Placental pericyte (primary cell): ENCODE measurements around the gene IRGM. TPM values are rescaled to one million over a fixed set of nuclear protein-coding genes. Genes with fewer than 3 reads are reported as not detected.

Experiments used
- total RNA-seq: library from RNA; depleted of rRNA; stranded (reverse); fragments of >200 nt; gene quantifications from 2 replicates; pipeline ENCODE4 v1.2.3, GENCODE V29; 2012

The IRGM gene
- 0.57 TPM in 1 of 2 replicates, not detected in the other for total RNA-seq

GRCh38 chr5:150846308-150846653, at the start of gene IRGM:
Gene IRGM, plus strand, starts transcription at chr5:150846521. Its CDS starts 1,603 bp downstream, at chr5:150848124.

Other genes starting within 250 kb of the IRGM start
- 7.9 and 9.3 TPM in 2 replicates for gene SYNPO, start 205.9 kb upstream of the IRGM start, total RNA-seq
- gene MYOZ3, start 185.3 kb upstream of the IRGM start, total RNA-seq: under 0.01 and 0.29 TPM in 2 replicates
- gene RBM22, start 145.5 kb upstream of the IRGM start, total RNA-seq: 28.7 and 39.8 TPM in 2 replicates
- gene DCTN4, start 87.5 kb upstream of the IRGM start, total RNA-seq: 53.2 and 64.0 TPM in 2 replicates
- 56.0 and 110 TPM in 2 replicates for gene SMIM3, start 67.8 kb upstream of the IRGM start, total RNA-seq
- 4.4 and 5.9 TPM in 2 replicates for gene ZNF300, start 58.5 kb downstream of the IRGM start, total RNA-seq
- gene GPX3, start 174.1 kb downstream of the IRGM start, total RNA-seq: 6.2 and 28.9 TPM in 2 replicates
- gene TNIP1, start 234.5 kb downstream of the IRGM start, total RNA-seq: 120 and 235 TPM in 2 replicates